ENCODE measurements around the gene HIBCH. TPM values are rescaled to one million over a fixed set of nuclear protein-coding genes. Genes with fewer than 3 reads are reported as not detected.
"Not testable (repeated sequence)": the region's sequence is repeated elsewhere in the genome, so short reads cannot be mapped to it uniquely, and the experiment has no call there.

The HIBCH gene
- total and polyA plus RNA-seq, 2 donors from 2014 or later: 35.7 to 115 TPM

DNA sequence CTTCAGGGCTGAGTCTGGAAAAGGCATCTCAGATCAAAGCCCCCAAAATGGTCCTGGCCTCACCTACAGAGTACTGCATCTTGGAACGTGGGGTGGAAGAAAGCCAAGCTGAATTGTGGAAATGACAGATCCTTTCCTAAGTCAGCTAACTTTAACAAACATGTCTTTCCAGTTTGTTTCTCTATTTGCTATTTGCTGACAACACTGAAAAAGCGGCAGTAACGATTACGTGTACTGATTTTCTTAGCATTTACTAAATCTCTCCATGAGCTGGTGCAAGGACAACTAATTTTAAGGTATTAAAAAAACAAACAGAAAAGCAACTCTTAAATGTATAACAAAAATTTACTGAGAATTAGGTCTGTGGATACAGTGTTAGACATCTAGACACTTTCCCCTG, 1.1 kb downstream of the HIBCH start:
- peak overlapping the region; percentile 86 to 96 (median 94) for H3K4me3 ChIP-seq (ENCODE audit: low read length in 3 of 3)
- no peak for FAIRE-seq
- H3K9ac ChIP-seq (ENCODE audit: low read length in 3 of 3): peak overlapping the region; percentile 73 to 93 (median 90)
- peak overlapping the region; percentile 92 to 98 for H3K27ac ChIP-seq (ENCODE audit: low read depth in 2 of 2, low read length in 2 of 2)
- TF ChIP-seq, protein P1, sequence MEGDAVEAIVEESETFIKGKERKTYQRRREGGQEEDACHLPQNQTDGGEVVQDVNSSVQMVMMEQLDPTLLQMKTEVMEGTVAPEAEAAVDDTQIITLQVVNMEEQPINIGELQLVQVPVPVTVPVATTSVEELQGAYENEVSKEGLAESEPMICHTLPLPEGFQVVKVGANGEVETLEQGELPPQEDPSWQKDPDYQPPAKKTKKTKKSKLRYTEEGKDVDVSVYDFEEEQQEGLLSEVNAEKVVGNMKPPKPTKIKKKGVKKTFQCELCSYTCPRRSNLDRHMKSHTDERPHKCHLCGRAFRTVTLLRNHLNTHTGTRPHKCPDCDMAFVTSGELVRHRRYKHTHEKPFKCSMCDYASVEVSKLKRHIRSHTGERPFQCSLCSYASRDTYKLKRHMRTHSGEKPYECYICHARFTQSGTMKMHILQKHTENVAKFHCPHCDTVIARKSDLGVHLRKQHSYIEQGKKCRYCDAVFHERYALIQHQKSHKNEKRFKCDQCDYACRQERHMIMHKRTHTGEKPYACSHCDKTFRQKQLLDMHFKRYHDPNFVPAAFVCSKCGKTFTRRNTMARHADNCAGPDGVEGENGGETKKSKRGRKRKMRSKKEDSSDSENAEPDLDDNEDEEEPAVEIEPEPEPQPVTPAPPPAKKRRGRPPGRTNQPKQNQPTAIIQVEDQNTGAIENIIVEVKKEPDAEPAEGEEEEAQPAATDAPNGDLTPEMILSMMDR (IDR thresholded peaks at IDR 0.05; ENCODE audit: borderline replicate concordance, extremely low read depth, insufficient read depth): no peak
- H3K4me1 ChIP-seq (ENCODE audit: control insufficient read depth in 2 of 3, insufficient read depth in 2 of 3, low read depth in 1 of 3, low read length in 3 of 3): peaks cover 0 to 13% (median 9%) of the 10 kb centered on the region in 3 donors
- DNase-seq: no peak
- no peaks in the 10 kb centered on the region for H3K36me3 ChIP-seq (ENCODE audit: control insufficient read depth in 2 of 3, insufficient read depth in 3 of 3, low read length in 3 of 3)
- H3K9me3 ChIP-seq (ENCODE audit: control insufficient read depth in 2 of 3, insufficient read depth in 1 of 3, low read length in 3 of 3): no peaks in the 10 kb centered on the region
- intact Hi-C loops (cut with DNase I): loop anchor here (5.0 kb wide), 1 partner anchor 164 kb away; no protein-coding TSS in a partner anchor
- H3K27me3 ChIP-seq (ENCODE audit: control insufficient read depth, insufficient read depth, low read length): no peaks in the 10 kb centered on the region

DNA sequence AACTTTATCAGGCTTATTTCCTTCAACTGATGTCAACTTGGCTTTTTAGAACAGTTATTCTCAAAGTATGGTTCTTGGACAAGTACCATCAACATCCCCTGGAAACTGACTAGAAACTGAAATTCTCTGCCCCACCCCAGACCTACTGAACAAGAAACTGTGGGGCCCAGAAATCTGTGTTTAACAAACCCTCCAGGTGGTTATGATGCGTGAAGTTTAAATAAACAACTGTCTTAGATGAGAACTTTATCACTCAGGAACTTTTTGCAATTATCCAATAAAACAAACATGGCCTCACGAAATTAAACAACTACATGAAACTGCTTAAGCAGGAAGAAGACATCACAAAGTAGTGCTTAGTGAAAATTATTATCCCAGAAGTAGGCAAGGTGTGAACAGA, 4.4 kb downstream of the HIBCH start:
- Histone ChIP-seq H3K27ac (ENCODE audit: low read depth in 2 of 2, low read length in 2 of 2) (no peak overlapping the region), H3K4me1 (ENCODE audit: control insufficient read depth in 2 of 3, insufficient read depth in 2 of 3, low read depth in 1 of 3, low read length in 3 of 3) (peaks cover 0 to 11% (median 9%) of the 10 kb centered on the region in 3 donors), H3K36me3 (ENCODE audit: control insufficient read depth in 2 of 3, insufficient read depth in 3 of 3, low read length in 3 of 3) (peaks cover 0 to 8% (median 2%) of the 10 kb centered on the region in 3 donors), H3K27me3 (ENCODE audit: control insufficient read depth, insufficient read depth, low read length) (no peaks in the 10 kb centered on the region), H3K4me3 (ENCODE audit: low read length in 3 of 3) (no peak overlapping the region), H3K9me3 (ENCODE audit: control insufficient read depth in 2 of 3, insufficient read depth in 1 of 3, low read length in 3 of 3) (no peaks in the 10 kb centered on the region), H3K9ac (ENCODE audit: low read length in 3 of 3) (no peak overlapping the region)
- DNase-seq (no peak), FAIRE-seq (no peak)
- intact Hi-C loops (cut with DNase I): loop anchor here (5.0 kb wide), 1 partner anchor 167 kb away; no protein-coding TSS in a partner anchor
- TF ChIP-seq, protein P1 (IDR thresholded peaks at IDR 0.05; ENCODE audit: borderline replicate concordance, extremely low read depth, insufficient read depth): no peak

DNA sequence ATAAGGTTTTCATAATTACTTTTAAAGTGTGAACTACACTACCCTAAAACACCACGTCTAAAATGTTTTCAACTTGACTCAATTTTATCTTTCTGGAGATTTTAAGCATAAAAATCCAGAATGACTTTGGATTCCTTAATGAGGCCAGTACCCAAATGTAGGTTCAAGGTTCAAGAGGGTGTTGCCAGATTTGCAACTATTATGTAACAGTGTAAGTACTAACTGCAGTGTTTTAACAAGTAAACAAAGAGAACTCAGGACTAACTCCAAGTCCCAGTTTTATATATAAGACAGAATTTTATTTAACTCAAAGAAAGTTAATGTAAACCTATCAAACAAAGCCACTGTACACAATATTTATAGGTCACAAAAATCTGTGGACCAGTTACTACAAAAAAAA, 5.7 kb downstream of the HIBCH start:
- Histone ChIP-seq H3K9me3 (ENCODE audit: control insufficient read depth in 2 of 3, insufficient read depth in 1 of 3, low read length in 3 of 3) (no peaks in the 10 kb centered on the region), H3K9ac (ENCODE audit: low read length in 3 of 3) (no peak overlapping the region), H3K27me3 (ENCODE audit: control insufficient read depth, insufficient read depth, low read length) (no peaks in the 10 kb centered on the region), H3K36me3 (ENCODE audit: control insufficient read depth in 2 of 3, insufficient read depth in 3 of 3, low read length in 3 of 3) (peaks cover 0 to 8% (median 2%) of the 10 kb centered on the region in 3 donors), H3K4me1 (ENCODE audit: control insufficient read depth in 2 of 3, insufficient read depth in 2 of 3, low read depth in 1 of 3, low read length in 3 of 3) (peaks cover 0 to 9% (median 7%) of the 10 kb centered on the region in 3 donors), H3K27ac (ENCODE audit: low read depth in 2 of 2, low read length in 2 of 2) (no peak overlapping the region), H3K4me3 (ENCODE audit: low read length in 3 of 3) (no peak overlapping the region)
- DNase-seq: no peak
- TF ChIP-seq, protein P1 (IDR thresholded peaks at IDR 0.05; ENCODE audit: borderline replicate concordance, extremely low read depth, insufficient read depth): no peak
- FAIRE-seq: peak; percentile 83
- intact Hi-C loops (cut with DNase I): no loop called here

DNA sequence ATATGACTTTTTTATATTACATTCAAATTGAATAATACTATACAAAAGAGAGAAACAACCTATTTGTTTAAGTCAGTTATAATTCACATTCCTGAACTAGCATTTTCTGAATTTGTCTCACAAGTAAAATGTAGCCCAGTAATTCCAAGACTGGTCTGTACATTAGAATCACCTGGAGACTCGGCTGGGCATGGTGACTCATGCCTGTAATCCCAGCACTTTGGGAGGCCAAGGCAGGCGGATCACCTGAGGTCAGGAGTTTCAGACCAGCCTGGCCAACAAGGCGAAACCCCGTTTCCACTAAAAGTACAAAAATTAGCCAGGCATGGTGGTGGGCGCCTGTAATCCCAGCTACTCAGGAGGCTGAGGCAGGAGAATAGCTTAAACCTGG, 7.0 kb downstream of the HIBCH start:
- H3K27ac ChIP-seq (ENCODE audit: low read depth in 2 of 2, low read length in 2 of 2); DNase-seq; H3K9me3 ChIP-seq (ENCODE audit: control insufficient read depth in 2 of 3, insufficient read depth in 1 of 3, low read length in 3 of 3); intact Hi-C loops (cut with DNase I); H3K4me1 ChIP-seq (ENCODE audit: control insufficient read depth in 2 of 3, insufficient read depth in 2 of 3, low read depth in 1 of 3, low read length in 3 of 3); H3K9ac ChIP-seq (ENCODE audit: low read length in 3 of 3); H3K27me3 ChIP-seq (ENCODE audit: control insufficient read depth, insufficient read depth, low read length); FAIRE-seq; H3K4me3 ChIP-seq (ENCODE audit: low read length in 3 of 3); H3K36me3 ChIP-seq (ENCODE audit: control insufficient read depth in 2 of 3, insufficient read depth in 3 of 3, low read length in 3 of 3): not testable (repeated sequence)

Data from kidney (tissue), 14 donors.